OCI-LY3 (cell line): Measurements from ENCODE around the gene NAA30.
"Not testable (repeated sequence)": the region's sequence is repeated elsewhere in the genome, so short reads cannot be mapped to it uniquely, and the experiment has no call there.

ENCODE experiments used
- H2AFZ ChIP-seq: fragments of 200-600, 300-600 bp; shearing (Covaris generic); 2 replicates; pipeline ENCODE4 v1.6.0; 2014; ENCODE audit warnings: antibody characterized with exemption, low read depth, low read length
- H3K27ac ChIP-seq: fragments of 200-600, 300-600 bp; sonication (generic); 2 replicates; pipeline ENCODE4 v1.5.1; 2014; ENCODE audit warnings: mild to moderate bottlenecking, low read length, moderate library complexity, mixed read lengths
- H3K27me3 ChIP-seq: fragments of 200-600, 300-600 bp; sonication (generic); 2 replicates; pipeline ENCODE4 v1.6.1; 2014; ENCODE audit warnings: low read depth, low read length, mixed read lengths
- H3K36me3 ChIP-seq: fragments of 200-600, 300-600 bp; sonication (generic); replicated peaks from 2 replicates; pipeline ENCODE3; 2014; ENCODE audit warnings: low read depth, low read length, mixed read lengths
- H3K4me1 ChIP-seq: fragments of 300-600, 200-600 bp; sonication (generic); 2 replicates; pipeline ENCODE4 v1.6.1; 2014; ENCODE audit warnings: low read length, mixed read lengths
- H3K4me2 ChIP-seq: fragments of 200-600, 300-600 bp; sonication (generic); 2 replicates; pipeline ENCODE4 v1.6.1; 2014; ENCODE audit warnings: low read length, mixed read lengths
- H3K4me3 ChIP-seq: fragments of 300-600, 200-600 bp; sonication (generic); 2 replicates; pipeline ENCODE4 v1.5.1; 2014; ENCODE audit warnings: antibody characterized with exemption, mild to moderate bottlenecking, low read length, moderate library complexity
- H3K79me2 ChIP-seq: fragments of 300-600, 200-600 bp; shearing (Covaris generic); 2 replicates; pipeline ENCODE4 v1.6.1; 2014; ENCODE audit warnings: mild to moderate bottlenecking, low read length, mixed read lengths
- H3K9ac ChIP-seq: fragments of 300-600, 200-600 bp; shearing (Covaris generic); 2 replicates; pipeline ENCODE4 v1.6.0; 2014; ENCODE audit warnings: mild to moderate bottlenecking, low read length, moderate library complexity
- H3K9me3 ChIP-seq: fragments of 200-600, 300-600 bp; shearing (Covaris generic); 2 replicates; pipeline ENCODE4 v1.6.1; 2014; ENCODE audit warnings: low read length, mixed read lengths; ENCODE audit not compliant: insufficient read depth
- H4K20me1 ChIP-seq: fragments of 200-600, 300-600 bp; sonication (generic); 2 replicates; pipeline ENCODE4 v1.6.1; 2016; ENCODE audit warnings: low read length, mixed read lengths; ENCODE audit not compliant: insufficient read depth
- EZH2phosphoT487 ChIP-seq: fragments of 200-600 bp; shearing (Covaris generic); IDR thresholded peaks from 2 replicates; pipeline ENCODE4 v1.6.1; 2018; ENCODE audit warnings: antibody characterized with exemption, mixed run types, low read depth
- TF ChIP-seq, protein P1 (sequence below): fragments of 200-600, 300-600 bp; sonication (generic); IDR thresholded peaks from 2 replicates; pipeline ENCODE4 v1.5.1; 2014; ENCODE audit warnings: antibody characterized with exemption, low read length, low read depth

Gene NAA30

DNA sequence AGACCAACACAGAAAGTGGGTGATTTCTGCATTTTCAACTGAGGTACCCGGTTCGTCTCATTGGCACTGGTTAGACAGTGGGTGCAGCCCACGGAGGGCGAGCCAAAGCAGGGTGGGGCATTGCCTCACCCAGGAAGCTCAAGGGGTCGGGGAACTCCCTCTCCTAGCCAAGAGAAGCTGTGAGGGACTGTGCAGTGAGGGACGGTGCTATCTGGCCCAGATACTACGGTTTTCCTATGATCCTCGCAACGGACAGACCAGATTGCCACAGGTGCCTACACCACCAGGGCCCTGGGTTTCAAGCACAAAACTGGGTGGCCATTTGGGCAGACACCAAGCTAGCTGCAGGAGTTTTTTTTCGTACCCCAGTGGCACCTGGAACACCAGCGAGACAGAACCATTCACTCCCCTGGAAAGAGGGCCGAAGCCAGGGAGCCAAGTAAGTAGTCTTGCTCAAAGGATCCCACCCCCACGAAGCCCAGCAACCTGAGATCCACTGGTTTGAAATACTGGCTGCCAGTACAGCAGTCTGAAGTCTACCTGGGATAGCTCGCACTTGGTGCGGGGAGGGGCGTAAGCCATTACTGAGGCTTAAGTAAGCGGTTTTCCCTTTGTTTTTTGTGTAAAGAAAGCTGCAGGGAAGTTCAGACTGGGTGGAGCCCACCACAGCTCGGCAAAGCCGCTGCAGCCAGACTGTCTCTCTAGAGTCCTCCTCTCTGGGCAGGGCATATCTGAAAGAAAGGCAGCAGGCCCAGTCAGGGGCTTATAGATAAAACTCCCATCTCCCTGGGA, 25.5 kb upstream of the NAA30 start:
- Histone ChIP-seq H3K79me2 (no peaks in the 10 kb centered on the region), H2AFZ (no peak overlapping the region), H3K4me1 (no peaks in the 10 kb centered on the region), H3K27me3 (no peaks in the 10 kb centered on the region), H3K9ac (no peak overlapping the region), H3K4me3 (no peak overlapping the region), H4K20me1 (no peaks in the 10 kb centered on the region), H3K9me3 (no peaks in the 10 kb centered on the region), H3K4me2 (no peak overlapping the region), H3K36me3 (no peaks in the 10 kb centered on the region), H3K27ac (no peak overlapping the region)
- TF ChIP-seq, protein P1, sequence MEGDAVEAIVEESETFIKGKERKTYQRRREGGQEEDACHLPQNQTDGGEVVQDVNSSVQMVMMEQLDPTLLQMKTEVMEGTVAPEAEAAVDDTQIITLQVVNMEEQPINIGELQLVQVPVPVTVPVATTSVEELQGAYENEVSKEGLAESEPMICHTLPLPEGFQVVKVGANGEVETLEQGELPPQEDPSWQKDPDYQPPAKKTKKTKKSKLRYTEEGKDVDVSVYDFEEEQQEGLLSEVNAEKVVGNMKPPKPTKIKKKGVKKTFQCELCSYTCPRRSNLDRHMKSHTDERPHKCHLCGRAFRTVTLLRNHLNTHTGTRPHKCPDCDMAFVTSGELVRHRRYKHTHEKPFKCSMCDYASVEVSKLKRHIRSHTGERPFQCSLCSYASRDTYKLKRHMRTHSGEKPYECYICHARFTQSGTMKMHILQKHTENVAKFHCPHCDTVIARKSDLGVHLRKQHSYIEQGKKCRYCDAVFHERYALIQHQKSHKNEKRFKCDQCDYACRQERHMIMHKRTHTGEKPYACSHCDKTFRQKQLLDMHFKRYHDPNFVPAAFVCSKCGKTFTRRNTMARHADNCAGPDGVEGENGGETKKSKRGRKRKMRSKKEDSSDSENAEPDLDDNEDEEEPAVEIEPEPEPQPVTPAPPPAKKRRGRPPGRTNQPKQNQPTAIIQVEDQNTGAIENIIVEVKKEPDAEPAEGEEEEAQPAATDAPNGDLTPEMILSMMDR: no peak
- no peak for TF ChIP-seq EZH2phosphoT487

DNA sequence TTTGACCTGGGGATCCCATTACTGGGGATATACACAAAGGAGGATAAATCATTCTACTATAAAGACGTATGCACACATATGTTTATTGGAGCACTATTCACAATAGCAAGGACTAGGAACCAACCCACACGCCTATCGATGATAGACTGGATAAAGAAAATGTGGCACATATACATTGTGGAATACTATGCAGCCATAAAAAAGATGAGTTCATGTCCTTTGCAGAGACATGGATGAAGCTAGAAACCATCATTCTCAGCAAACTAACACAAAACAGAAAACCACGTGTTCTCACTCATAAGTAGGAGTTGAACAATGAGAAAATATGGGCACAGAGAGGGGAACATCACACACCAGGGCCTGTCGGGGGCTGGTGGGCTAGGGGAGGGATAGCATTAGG, 20.2 kb upstream of the NAA30 start:
- not testable (repeated sequence) for H3K27me3 ChIP-seq, H4K20me1 ChIP-seq, H3K4me2 ChIP-seq, H3K79me2 ChIP-seq, H2AFZ ChIP-seq, H3K36me3 ChIP-seq, H3K4me1 ChIP-seq, H3K4me3 ChIP-seq, H3K9me3 ChIP-seq, H3K27ac ChIP-seq, H3K9ac ChIP-seq

- H3K9ac ChIP-seq: no peak overlapping the region
- no peak overlapping the region for H2AFZ ChIP-seq
- TF ChIP-seq, protein P1: no peak
- TF ChIP-seq EZH2phosphoT487: no peak
- no peaks in the 10 kb centered on the region for H3K9me3 ChIP-seq
- H3K36me3 ChIP-seq: no peaks in the 10 kb centered on the region
- H4K20me1 ChIP-seq: no peaks in the 10 kb centered on the region
- no peaks in the 10 kb centered on the region for H3K79me2 ChIP-seq
- no peaks in the 10 kb centered on the region for H3K4me1 ChIP-seq
- H3K4me3 ChIP-seq: no peak overlapping the region
- H3K27me3 ChIP-seq: no peaks in the 10 kb centered on the region
- no peak overlapping the region for H3K4me2 ChIP-seq
- no peak overlapping the region for H3K27ac ChIP-seq
Observed at GRCh38 chr14:57371013-57371412, 19.4 kb upstream of the NAA30 start.

GRCh38 chr14:57375156-57375555, 15.2 kb upstream of the NAA30 start:
- no peaks in the 10 kb centered on the region for H3K9me3 ChIP-seq
- no peak overlapping the region for H3K9ac ChIP-seq
- no peaks in the 10 kb centered on the region for H4K20me1 ChIP-seq
- no peaks in the 10 kb centered on the region for H3K4me1 ChIP-seq
- H3K27ac ChIP-seq: no peak overlapping the region
- H3K79me2 ChIP-seq: no peaks in the 10 kb centered on the region
- TF ChIP-seq EZH2phosphoT487: no peak
- TF ChIP-seq, protein P1: no peak
- no peak overlapping the region for H3K4me3 ChIP-seq
- no peaks in the 10 kb centered on the region for H3K27me3 ChIP-seq
- no peaks in the 10 kb centered on the region for H3K36me3 ChIP-seq
- H3K4me2 ChIP-seq: no peak overlapping the region
- no peak overlapping the region for H2AFZ ChIP-seq
